BJ (cell line): ENCODE measurements around the gene ISY1. TPM values are rescaled to one million over a fixed set of nuclear protein-coding genes. Genes with fewer than 3 reads are reported as not detected.

Experiments
- CTCF ChIA-PET: fragments of 350-600 bp; formaldehyde crosslinking; extraction: SDS; loops from one replicate; lab custom pipeline; 2021; ENCODE audit warnings: antibody characterized with exemption, inconsistent platforms; lab: Yijun Ruan, JAX
- POLR2A ChIA-PET: fragments of 300-600 bp; sonication (Branson Sonifier 250); formaldehyde crosslinking; extraction: SDS; loops from one replicate; lab custom pipeline; 2021; ENCODE audit warnings: antibody characterized with exemption; lab: Charles Lee
- DNase-seq: peaks from one replicate; pipeline ENCODE4 v3.0.0-alpha.2; 2011; ENCODE audit warnings: low read depth
- H3K27me3 ChIP-seq: 2 replicates; pipeline ENCODE4 v1.6.0; 2011; ENCODE audit warnings: low read length; ENCODE audit not compliant: control insufficient read depth, insufficient read depth
- H3K36me3 ChIP-seq: 2 replicates; pipeline ENCODE4 v1.5.1; 2011; ENCODE audit warnings: low read length; ENCODE audit not compliant: control insufficient read depth, insufficient read depth
- H3K4me3 ChIP-seq: 2 replicates; pipeline ENCODE4 v1.5.1; 2011; ENCODE audit warnings: low read depth, mild to moderate bottlenecking, control low read depth, low read length
- CTCF ChIP-seq: IDR thresholded peaks from 2 replicates; pipeline ENCODE4 v1.5.1; 2011; ENCODE audit warnings: low read depth, mild to moderate bottlenecking, control low read depth, inconsistent platforms, low read length, moderate library complexity; ENCODE audit not compliant: insufficient read depth
- polyA plus RNA-seq: library from polyadenylated mRNA; depleted of rRNA; stranded (reverse); fragments of >200 nt; gene quantifications from 2 replicates; pipeline ENCODE4 v1.2.3, GENCODE V29; 2011

The ISY1 gene
- polyA plus RNA-seq, 1 experiment, result 34.2 TPM

GRCh38 chr3:129182390-129183185, 21.7 kb upstream of the ISY1 start:
- no peaks in the 10 kb centered on the region for H3K27me3 ChIP-seq
- TF ChIP-seq CTCF, result no peak
- H3K36me3 ChIP-seq, result peaks cover 1% of the 10 kb centered on the region; the same call in 1 of the 2 replicates
- no peak for DNase-seq
- CTCF ChIA-PET, result interaction anchor here (0.9 to 2.8 kb wide), 2 partner anchors 21 to 63 kb away, joined by 4 to 16 read pairs; no protein-coding TSS in a partner anchor
- POLR2A ChIA-PET, result interaction anchor here (0.6 kb wide), 1 partner anchor 61 kb away, joined by 4 read pairs; no protein-coding TSS in a partner anchor
- H3K4me3 ChIP-seq, result peak overlapping the region; percentile 89

GRCh38 chr3:129181819-129182218, 21.0 kb upstream of the ISY1 start:
- ChIA-PET CTCF (interaction anchor here (0.9 to 2.8 kb wide), 2 partner anchors 20 to 64 kb away, joined by 4 to 16 read pairs; no protein-coding TSS in a partner anchor), POLR2A (no interaction called here)
- DNase-seq, result no peak

GRCh38 chr3:129180461-129180860, 19.6 kb upstream of the ISY1 start:
- ChIA-PET POLR2A (interaction anchor here (0.7 kb wide), 1 partner anchor 94 kb away, joined by 15 read pairs; no protein-coding TSS in a partner anchor), CTCF (interaction anchor here (1.1 to 2.1 kb wide), 3 partner anchors 14 to 210 kb away, joined by 4 to 11 read pairs (median 4); no protein-coding TSS in a partner anchor)
- H3K27me3 ChIP-seq, result no peaks in the 10 kb centered on the region
- peaks cover 1% of the 10 kb centered on the region; the same call in 1 of the 2 replicates for H3K36me3 ChIP-seq
- no peak for DNase-seq
- TF ChIP-seq CTCF, result no peak
- H3K4me3 ChIP-seq, result no peak overlapping the region

More at GRCh38 chr3:129181819-129182218, 21.0 kb upstream of the ISY1 start:
- H3K36me3 ChIP-seq, result peaks cover 1% of the 10 kb centered on the region; the same call in 1 of the 2 replicates
- H3K4me3 ChIP-seq, result peak overlapping the region; percentile 89
- H3K27me3 ChIP-seq, result no peaks in the 10 kb centered on the region
- no peak for TF ChIP-seq CTCF

- H3K36me3 ChIP-seq, result peaks cover 2% of the 10 kb centered on the region
- no peak overlapping the region for H3K4me3 ChIP-seq
- DNase-seq, result no peak
- TF ChIP-seq CTCF, result no peak
- ChIA-PET POLR2A (no interaction called here), CTCF (no interaction called here)
- no peaks in the 10 kb centered on the region for H3K27me3 ChIP-seq
These were observed 15.2 kb upstream of the ISY1 start for GRCh38 chr3:129176051-129176450.

- TF ChIP-seq CTCF, result no peak
These were observed 12.9 kb upstream of the ISY1 start for GRCh38 chr3:129173725-129174124.

More at GRCh38 chr3:129173725-129174124, 12.9 kb upstream of the ISY1 start:
- H3K36me3 ChIP-seq, result peaks cover 5% of the 10 kb centered on the region
- DNase-seq, result no peak
- no peak overlapping the region for H3K4me3 ChIP-seq
- POLR2A ChIA-PET, result no interaction called here
- H3K27me3 ChIP-seq, result no peaks in the 10 kb centered on the region
- CTCF ChIA-PET, result no interaction called here
